H4 (cell line): ENCODE data around the gene HYAL3. TPM values are rescaled to one million over a fixed set of nuclear protein-coding genes. Genes with fewer than 3 reads are reported as not detected.
A peak's percentile ranks its signal among the peaks of the same experiment; 100 is the strongest.
"Not testable (repeated sequence)": the region's sequence is repeated elsewhere in the genome, so short reads cannot be mapped to it uniquely, and the experiment has no call there.

Experiments
- DNase-seq: peaks from one replicate; pipeline ENCODE4 v3.0.0-alpha.2; 2015; ENCODE audit warnings: low spot score
- total RNA-seq: library from RNA; depleted of rRNA; stranded (reverse); fragments of >200 nt; shearing (Covaris generic); gene quantifications from 2 replicates; pipeline ENCODE4 v1.2.3, GENCODE V29; 2014; rRNA removed

HYAL3 gene
- total RNA-seq, 1 experiment from 2014 or later, result 2.8 TPM

DNA sequence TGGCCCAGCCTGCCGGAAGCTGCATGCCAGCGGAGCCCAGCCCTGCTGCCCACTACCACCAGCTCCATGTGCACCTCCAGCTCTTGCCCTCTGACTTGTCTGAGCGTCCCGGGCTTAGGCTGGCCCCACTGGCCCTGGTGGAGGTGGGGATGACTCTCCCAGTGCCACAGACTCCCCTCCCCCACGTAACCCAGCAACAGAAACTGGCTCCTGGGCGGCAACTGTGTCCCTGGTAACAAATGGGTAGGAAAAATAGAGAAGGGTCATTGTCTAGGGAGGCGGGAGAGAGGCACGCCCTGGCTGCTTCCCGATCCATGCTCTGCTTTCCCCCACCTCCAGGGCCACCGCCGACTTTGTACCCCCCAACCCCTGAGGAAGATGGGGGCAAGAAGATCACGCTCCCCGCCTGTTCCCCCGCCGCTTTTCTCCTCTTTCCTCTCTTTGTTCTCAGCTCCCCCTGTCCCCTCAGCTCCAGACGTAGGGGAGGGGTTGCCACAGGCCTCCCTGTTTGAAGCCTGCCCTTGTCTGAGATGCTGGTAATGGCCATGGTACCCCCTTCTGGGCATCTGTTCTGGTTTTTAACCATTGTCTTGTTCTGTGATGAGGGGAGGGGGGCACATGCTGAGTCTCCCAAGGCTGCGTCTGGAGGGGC is 41.0 kb downstream of the HYAL3 start:
- DNase-seq, result no peak

DNA sequence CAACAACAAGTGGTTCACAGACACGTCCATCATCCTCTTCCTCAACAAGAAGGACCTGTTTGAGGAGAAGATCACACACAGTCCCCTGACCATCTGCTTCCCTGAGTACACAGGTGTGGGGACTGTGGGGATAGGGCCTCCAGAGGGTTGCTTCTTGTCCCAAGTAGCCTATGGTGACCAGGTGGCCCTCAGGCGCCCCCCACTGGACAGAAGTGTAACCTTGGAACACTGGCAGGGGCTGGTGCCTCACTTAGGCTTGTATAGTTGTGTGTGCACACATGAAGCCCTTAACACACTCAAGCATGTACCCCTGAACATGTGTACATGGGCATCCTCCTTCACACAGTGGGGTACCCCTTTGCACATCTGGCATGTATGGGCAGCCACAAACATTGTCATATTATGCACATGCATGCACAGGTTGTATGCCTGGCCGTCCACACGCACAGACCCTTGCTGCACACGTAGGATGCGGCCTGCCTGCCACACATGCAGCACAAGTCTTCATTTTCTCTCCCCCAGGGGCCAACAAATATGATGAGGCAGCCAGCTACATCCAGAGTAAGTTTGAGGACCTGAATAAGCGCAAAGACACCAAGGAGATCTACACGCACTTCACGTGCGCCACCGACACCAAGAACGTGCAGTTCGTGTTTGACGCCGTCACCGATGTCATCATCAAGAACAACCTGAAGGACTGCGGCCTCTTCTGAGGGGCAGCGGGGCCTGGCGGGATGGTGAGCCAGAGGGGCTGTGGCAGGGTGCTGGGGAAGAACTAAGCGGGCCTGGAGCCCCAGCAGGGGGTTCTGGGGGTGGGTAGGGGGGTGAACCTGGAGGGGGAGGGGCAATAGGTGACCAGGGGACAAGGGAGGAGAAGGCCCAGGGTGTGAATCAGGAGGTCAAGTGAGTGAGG is 42.0 kb downstream of the HYAL3 start:
- no peak for DNase-seq

DNA sequence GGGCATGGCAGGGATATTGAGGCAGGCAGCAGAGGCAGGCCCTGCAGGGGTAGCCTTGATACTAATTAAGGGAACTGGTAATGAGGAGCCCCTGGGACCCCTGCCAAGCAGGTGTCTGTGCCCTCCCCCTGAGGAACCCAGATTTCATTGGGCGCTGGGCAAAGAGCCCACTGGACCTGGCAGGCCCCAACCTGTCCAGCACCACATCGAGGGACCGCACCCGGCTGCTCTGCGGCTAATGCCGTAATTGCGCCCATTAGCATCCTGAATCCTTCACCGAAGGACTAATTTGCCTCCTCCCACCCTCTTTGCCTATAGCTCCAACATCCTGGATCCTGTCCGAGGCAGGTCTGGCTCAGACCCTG is 44.0 kb downstream of the HYAL3 start:
- no peak for DNase-seq

DNA sequence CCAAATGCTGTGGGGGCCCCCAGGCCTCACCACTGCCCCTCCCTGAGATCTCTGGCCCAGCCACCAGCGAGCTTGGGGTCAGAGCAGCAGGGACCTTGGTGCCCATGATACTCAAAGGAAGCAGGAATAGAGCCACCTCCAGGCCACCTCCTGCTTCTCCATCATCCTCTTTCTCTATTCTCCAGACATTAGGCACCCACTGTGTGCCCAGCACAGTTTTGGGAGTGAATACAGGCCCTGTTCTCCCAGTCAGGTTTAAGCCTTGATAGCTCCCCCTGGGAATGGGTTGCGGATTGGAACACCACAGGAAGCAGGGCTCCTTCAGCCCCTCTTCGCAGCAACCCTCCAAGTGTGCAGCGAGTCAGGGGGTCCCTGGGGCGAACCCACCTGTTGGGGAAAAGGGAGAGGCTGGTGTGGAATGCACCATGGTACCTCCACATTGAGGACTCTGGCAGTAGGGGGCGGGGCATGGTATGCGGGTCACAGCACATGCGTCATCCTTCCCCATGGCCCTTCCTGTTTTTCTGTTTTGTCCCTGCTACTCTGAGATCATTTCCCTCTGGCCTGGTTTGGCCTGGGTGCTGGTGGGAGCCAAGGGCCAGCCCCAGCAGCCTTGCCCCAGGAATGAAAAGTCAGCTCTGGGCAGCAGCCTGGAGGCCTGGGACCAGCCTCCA is 44.5 kb downstream of the HYAL3 start:
- no peak for DNase-seq

DNA sequence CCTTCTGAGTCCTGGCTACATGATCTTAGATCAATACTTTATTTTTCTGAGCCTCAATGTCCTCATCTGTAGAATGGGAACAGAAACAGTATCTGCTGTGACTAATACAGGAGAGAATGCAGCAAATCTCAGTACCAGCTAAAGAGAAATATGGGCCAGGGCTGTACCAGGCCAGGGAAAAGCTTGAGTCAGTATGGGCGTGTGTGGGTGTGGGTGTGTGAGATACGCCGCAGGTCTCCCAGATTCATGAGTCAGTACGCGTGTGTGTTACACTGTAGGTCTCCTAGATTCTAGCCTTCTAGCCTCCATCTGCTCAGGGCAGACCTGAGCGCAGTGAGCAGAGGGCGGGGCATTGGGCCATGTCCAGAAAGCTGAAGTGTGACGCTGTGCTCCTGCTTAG is 48.0 kb downstream of the HYAL3 start:
- no peak for DNase-seq

DNA sequence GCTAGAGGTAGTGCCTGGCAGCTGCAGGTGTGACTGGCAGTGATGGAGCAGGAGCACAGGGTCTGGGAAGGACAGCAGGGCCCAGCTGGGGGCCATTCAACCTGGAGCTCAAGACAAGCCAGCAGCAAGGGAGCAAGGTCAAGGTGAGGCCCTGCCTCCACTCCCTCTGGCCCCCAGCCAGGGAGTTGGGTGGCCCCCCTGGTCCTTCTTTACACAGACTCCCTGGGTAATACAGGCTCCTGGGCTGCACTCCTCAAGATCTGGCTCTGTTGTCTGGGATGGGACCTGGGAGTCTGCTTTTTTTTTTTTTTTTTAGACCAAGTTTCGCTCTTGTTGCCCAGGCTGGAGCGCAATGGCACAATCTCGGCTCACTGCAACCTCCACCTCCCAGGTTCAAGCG is 48.7 kb downstream of the HYAL3 start:
- DNase-seq, result no peak

DNA sequence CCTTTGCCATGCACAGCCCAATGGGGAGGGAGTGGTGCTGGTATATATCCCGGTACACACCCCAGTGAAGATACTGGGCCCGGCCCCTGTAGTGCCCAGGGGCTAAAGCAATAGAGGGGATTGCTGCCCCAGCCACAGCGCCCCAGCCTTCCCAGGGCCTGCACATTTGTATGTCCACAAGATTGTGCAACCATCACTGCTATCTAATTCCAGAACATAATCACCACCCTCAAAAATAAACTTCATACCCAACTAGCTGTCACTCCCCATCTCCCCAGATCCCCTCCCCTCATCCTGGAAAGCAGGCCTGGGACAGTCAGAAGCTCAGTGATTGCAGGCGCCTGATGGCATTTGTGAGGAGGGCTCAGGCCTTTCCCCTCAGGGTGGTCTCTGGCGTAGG is 49.7 kb downstream of the HYAL3 start:
- no peak for DNase-seq

DNA sequence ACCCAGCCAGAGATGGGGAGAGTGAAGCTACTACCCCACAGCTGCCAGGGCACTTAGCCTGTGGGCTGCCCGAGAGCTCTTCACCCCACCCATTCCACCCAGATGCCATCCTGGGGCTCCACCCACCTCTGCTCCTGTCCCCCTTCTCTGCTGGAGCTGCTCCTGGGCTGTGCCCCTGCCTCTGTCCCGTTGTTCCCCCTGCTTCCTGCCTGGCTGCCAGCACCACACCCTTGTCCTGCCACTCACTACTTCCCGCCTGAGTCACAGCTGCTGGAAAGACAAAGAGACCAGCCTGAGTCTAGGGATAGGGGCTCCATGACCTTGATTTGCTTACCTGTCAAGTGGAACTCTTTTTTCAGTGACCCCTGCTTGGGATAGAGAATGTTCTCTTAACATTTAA is 50.8 kb downstream of the HYAL3 start:
- no peak for DNase-seq

DNA sequence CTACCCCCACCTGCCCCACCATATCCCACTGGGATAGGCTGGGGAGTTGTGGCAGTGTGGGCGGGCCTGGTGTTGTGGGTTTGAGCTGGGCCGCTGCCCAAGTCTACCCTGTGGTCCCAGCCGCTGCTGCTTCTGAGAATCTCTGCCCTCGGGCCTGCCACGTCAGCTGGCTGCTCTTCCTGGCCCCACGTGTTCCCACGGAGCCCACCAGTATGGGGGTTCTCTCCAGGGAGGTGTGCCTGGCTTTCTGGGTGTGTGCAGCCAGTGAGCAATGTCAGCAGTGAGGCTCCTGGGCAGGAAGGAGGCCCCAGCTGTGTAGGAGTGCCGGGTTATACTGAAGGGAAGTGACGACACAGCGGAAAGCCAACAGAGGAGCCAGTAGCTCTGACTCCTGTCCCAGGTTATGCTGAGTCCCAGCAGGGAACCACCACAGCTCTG is 52.7 kb downstream of the HYAL3 start:
- peak; percentile 98 for DNase-seq

DNA sequence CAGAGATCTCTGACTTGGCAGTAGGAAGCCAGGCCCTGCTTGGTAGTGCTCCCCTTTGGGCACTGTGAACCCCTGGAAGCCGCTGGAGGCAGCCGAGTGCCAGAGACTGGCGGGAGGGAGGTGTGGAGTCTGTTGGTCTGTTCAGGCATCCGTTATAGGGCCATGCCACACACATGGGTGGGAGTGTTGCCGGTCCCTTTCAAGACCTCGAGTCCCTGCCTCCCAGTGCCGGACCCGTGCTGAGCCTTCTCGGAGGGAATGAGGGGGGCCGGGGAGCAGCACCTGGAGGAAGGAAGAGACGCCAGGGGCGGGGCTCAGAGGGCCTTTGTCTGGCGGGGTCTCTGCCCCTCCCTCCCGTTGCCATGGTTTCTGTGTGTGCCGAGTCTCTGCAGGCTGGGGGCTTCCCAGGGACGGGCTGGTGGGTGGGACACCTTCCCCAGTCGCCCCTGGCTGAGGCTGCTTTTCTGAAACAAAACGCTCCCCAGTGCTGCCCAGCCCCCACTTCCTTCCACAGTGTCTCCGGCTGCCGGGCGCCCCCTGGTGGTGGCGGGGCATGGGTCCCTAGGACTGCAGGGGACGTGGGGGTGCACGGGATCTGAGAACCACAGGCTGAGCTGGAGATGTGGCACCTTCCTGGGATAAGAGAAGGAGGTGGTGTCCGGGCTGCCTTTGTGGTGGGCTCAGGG is 53.2 kb downstream of the HYAL3 start:
- DNase-seq, result peak; percentile 33

DNA sequence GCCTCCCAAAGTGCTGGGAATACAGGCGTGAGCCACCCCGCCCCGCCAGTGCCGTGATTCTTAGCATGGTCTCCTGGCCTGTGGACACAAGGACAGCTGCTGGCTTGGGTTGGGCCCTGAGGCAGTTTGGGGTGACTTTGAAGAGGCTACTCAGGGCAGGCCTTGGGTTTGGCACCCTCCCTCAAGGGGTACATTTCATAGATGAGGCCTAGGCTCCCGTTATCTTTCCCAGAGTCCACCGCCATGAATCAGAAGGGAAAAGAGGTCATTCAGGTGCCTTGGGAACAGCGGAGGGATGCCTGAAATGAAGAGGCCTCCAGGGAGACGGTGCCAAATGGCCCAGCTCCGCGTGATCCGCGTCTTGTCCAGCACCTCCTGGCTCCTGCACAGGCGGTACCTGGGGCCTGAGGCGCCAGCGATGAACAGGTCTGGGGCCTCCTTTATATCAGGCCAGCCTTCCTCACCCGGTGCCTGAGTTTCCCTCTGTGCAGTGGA is 53.9 kb downstream of the HYAL3 start:
- no peak for DNase-seq

DNA sequence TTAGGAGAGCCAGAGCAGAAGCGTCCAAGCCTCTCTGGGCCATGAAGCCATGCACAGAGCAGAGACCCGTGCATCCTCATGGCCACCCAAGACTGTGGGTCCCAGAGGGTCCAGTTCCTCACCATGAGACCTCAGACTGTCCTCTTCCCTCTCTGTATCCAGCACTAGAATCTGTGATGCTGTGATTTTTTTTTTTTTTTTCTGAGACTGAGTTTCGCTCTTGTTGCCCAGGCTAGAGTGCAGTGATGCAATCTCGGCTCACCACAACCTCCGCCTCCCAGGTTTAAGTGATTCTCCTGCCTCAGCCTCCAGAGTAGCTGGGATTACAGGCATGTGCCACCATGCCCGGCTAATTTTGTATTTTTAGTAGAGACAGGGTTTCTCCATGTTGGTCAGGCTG is 54.4 kb downstream of the HYAL3 start:
- not testable (repeated sequence) for DNase-seq

DNA sequence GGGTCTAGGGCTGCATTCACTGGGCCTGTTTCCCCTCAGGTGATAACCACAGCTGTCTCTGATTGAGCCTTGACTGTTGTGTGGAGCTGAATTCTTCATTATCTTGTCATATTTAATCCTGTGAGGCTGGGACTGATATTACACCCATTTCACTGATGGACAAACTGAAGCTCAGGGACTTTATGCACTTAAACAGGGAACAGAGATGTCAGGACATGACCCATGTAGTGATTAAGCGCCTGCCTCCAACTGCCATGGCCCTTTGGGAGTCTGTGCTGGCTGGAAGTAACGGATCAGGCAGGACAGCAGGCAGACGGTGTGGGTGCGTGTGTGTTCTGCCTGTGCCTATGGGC is 55.7 kb downstream of the HYAL3 start:
- DNase-seq, result no peak

DNA sequence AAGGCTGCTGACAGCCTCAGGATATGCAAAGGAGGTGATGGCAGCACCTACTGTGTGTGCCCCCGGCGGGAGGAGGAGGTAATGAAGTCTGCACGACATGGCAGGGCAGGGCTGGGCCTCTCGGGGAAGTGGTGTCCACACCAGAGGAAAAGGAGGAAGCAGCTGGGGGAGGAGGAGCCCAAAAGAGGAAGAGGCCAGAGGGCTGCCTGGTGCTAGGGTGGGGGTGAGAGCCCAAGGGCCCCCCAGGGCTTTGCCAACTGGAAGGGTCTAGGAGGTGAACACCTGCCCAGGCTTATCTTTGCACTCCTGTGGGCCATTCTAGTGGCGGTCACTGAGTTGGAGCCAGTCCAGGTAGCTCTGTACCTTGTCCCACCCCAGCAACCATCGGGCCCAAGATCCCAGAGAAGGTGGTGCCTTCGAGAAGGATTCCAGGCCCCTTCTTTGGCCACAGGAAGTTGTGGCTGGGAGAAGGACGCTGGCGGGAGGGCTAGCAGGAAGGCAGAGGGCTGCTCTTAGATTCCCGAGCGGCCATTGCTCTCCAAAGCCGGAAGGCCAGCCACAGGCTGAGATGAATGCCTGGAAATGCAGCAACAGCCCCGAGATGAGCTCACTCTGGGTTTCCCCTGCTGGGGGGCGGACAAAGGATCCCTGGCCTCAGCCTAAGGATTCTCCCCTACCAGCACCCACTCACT is 56.2 kb downstream of the HYAL3 start:
- DNase-seq, result no peak

Other genes with a start within 250 kb of the HYAL3 start
- 35.2 and 81.4 TPM in 2 replicates for gene RBM5, start 210.5 kb downstream of the HYAL3 start, total RNA-seq
- 0.33 and 3.8 TPM in 2 replicates for gene SEMA3F, start 144.1 kb downstream of the HYAL3 start, total RNA-seq
- not detected in 2 replicates for gene GNAT1, start 107.8 kb downstream of the HYAL3 start, total RNA-seq
- not detected in 2 replicates for gene SLC38A3, start 94.1 kb downstream of the HYAL3 start, total RNA-seq
- gene GNAI2, start 63.2 kb downstream of the HYAL3 start, total RNA-seq, result 127 and 141 TPM in 2 replicates
- gene SEMA3B, start 30.3 kb downstream of the HYAL3 start, total RNA-seq, result 5.9 and 8.9 TPM in 2 replicates
- gene LSMEM2, start 20.3 kb downstream of the HYAL3 start, total RNA-seq, result not detected in 2 replicates
- gene IFRD2, start 7.0 kb downstream of the HYAL3 start, total RNA-seq, result 57.5 and 60.5 TPM in 2 replicates
- 2.4 and 4.6 TPM in 2 replicates for gene NAA80, start within 50 bp of the HYAL3 start, total RNA-seq
- not detected in 2 replicates for gene HYAL1, start 4.2 kb upstream of the HYAL3 start, total RNA-seq
- 40.7 and 41.1 TPM in 2 replicates for gene HYAL2, start 23.3 kb upstream of the HYAL3 start, total RNA-seq
- 11.5 and 29.1 TPM in 2 replicates for gene TUSC2, start 28.8 kb upstream of the HYAL3 start, total RNA-seq
- 4.2 and 7.7 TPM in 2 replicates for gene RASSF1, start 41.4 kb upstream of the HYAL3 start, total RNA-seq
- 0.08 TPM in 1 of 2 replicates, not detected in the other for gene ZMYND10, start 46.3 kb upstream of the HYAL3 start, total RNA-seq
- gene NPRL2, start 51.4 kb upstream of the HYAL3 start, total RNA-seq, result 18.2 and 27.8 TPM in 2 replicates
- 24.2 and 47.5 TPM in 2 replicates for gene CYB561D2, start 51.5 kb upstream of the HYAL3 start, total RNA-seq
- 21.3 and 22.1 TPM in 2 replicates for gene TMEM115, start 60.1 kb upstream of the HYAL3 start, total RNA-seq
- 0.04 TPM in 1 of 2 replicates, not detected in the other for gene CACNA2D2, start 204.2 kb upstream of the HYAL3 start, total RNA-seq